ENCODE results near the gene ESYT2.

ESYT2 gene

DNA sequence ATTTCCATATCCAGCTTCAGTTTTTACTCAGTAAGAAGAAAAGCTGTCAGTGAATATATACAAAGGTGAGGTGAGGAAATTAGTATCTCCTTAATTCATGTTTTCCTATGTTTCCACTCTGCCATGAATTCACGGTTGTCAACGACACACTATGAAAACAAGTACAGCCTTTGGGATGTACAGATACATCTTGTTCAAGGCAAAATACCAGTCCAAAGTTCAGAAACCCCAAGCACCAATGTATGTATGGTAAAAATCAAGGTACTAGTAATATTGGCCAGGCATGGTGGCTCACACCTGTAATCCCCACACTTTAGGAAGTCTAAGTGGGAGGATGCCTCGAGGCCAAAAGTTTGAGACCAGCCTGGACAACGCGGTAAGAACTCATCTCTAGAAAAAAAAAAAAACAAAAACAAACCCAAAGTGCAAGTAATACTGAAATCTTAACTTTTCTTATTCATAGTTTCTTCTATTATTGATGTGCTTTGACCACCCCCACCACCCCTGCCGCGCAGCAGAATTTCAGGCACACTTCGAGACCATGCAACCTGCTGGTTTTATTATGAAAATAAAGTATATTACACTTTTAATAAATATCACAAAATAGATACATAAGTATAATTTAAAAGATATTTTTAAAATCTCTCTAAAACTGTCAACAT lies 3.5 kb downstream of the ESYT2 start:
- no peak for DNase-seq

DNA sequence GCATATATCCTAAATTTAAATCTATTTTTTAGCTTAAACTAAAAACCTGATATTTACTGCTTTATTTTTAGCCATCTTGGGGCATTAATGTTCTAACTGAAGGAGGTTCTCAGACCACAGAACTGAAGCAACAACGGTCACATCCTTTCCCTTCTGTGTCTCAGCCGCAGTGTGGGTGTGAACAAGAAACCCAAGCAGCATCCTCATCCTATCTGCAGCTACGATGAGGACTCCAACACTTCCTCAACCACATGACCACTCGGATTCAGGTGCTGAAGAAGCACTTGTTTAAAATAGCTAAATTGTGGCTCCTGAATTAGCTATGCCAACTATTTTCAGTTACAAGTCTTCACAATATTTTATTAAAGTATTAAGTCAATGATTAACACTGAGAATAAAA lies 5.3 kb downstream of the ESYT2 start:
- DNase-seq, result peak; percentile 86 to 88

DNA sequence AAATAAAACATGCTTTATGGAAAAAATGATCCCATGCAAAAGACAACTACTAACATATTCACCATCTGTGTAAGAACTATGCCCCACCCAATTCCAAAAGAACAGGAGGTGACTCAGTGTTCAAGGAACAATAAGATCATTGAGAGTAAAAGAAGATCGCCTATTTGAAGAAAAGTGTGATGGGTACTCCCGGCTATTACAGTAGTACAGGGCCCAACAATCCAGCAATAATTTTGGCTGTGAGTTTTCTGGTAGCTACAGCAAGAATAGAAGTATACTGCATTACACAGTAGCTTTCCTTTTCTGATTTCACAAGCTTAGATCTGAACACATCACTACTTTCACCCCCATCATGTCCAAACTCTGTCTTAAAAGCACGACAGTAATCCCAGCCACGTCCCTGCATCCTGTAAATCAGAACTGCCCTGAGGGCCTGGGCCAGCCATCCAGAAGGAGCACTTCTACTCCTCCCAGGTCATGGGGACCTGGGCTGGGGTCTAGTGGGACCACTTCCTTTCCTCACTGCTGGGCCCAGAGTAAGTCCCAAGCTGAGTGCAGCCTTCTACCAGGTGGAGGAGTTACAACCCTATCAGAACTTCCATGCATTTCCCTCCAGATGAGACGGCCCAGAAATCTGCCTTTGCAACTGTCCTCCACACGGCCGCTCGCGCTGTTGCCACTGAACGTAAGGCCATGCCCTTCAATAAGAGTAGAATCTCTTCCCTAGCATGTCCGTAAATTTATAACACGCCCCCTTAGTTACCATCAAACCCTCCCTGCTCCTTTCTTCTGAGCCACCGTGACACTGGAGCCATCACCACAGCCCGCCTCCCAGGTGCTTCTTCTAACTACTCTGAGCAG lies 7.9 kb downstream of the ESYT2 start:
- peak; percentile 6 to 21 for DNase-seq

DNA sequence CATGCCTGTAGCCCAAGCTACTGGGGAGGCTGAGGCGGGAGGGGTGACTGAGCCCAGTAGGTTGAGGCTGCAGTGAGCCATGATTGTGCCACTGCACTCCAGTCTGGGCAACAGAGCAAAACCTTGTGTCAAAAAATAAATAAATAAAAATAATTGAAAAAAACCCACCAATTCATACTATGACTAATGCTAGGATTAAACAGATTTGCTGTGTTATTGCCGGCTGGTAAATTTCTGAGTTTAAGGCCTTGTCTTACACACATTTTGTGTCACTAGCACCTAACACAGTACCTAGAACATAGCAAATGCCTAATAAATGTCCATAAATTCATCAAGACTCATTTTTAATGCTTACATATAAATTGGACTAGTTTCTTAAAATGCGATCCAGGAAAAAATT lies 8.7 kb downstream of the ESYT2 start:
- no peak for DNase-seq

DNA sequence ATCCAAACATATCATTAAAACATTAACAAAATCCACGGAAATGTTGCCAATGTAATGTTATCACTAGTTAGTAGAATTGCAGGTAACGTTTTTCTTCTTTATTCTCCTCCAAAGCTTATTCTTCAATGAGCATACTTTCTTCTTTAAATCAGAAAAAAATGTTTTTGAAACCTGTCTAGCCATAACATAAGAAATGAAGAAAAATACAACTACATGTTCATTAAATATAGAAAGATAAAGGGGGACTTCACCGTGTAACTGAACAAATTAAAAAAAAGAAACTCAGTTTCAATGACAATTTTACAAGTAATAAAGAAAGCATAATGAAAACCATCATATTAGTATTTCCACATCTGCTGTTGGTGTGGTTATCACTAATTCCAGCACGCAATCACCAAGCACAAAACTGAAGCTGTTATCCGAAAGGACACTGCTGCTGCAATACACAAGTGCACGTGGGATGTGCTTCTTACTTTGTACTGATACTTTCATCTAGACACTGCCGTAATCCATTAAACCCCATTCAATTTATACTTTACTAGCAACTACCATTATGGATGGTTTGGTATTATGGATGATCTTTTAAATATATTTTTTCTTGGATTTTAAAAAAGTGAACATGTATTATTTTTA lies 9.6 kb downstream of the ESYT2 start:
- peak; percentile 41 to 65 for DNase-seq

DNA sequence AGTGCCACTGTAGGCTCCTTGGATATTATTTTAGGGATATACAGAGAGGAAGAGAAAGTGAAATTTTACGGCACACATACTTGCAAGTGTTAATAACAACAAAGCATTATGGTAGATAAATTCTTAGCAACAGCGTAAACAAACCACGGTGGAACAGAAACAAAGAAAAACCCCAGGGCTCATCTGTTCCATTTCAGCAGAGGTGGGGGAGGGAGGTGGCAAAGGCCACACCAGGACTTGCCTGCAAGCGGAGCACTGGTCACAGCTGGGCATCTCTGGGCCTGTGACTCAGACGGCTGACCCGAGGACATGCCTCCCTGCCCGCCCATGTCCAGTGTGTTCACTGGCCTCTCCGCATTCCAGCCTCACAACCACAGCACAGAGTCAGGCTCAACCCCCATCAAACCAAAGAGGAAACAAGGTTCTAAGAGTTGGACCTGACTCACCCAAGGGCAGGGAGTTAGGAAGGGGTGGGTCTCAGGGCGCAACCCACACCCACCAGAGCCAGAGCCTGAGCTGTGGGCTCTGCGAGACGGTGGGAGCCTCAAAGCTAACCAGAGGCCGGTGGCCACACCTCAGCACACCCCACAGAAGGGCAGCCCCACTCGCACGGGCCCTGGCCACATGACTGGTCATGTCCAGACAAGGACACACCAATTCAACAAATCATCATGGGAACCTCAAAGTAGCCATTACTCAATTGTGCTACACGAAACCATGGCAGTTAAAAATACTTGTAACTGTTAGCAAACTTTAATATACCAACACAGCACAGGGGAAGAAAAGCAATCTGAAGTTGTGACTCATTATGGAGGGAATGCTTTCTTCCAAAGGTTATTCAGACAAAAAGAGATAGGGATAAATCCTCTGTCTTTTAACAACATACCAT lies 10.7 kb downstream of the ESYT2 start:
- peak; percentile 94 to 97 for DNase-seq

DNA sequence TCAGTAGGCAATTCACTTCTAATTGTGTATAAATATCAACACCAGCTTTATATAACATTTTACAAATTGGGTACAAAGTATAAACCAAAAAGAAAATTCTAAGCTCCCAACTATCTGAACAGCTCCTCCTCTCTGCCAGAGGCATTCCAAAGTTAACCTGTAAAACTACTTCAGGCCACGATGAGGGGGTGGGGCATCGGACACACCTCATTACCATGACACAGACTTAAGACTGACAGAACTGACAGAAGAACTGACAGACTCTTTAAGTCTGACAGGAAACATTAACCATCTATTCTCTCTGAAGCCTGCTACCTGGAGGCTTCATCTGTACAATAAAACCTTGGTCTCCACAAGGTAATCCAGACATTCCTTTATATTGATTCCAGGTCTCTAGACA lies 12.3 kb downstream of the ESYT2 start:
- DNase-seq, result no peak

DNA sequence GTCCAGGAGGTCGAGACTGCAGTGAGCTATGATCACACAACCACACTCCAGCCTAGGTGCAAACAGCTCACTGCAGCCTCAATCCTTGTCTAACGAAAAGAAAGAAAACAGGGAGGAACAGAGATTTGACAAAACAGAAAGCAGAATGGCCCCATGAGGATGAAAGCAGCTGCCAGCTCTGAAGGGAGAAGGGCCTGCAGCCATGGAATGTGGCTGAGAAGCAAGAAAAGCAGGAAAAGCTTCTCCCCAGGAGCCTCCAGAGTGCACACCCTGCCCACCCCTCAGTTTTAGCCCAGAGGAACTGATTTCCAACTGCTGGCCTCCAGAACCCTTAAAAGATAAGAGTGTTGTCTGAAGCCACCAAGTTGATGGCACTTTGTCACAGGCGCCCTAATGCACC lies 13.0 kb downstream of the ESYT2 start:
- no peak for DNase-seq

DNA sequence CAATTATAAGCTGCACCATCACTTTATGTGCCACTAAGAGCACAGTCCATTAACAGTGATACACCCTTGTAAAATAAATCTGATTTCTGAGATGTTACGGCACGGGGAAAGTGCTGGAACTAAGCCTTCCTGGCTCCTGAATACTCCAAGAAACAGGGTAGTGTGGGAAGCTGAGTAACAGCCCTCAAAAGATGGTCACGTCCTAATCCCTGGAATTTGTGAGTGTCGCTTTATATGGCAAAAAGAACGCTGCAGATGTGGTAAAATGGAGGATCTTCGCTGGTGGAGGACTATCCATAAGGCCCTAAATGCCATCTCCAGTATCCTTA lies 13.5 kb downstream of the ESYT2 start:
- no peak for DNase-seq

DNA sequence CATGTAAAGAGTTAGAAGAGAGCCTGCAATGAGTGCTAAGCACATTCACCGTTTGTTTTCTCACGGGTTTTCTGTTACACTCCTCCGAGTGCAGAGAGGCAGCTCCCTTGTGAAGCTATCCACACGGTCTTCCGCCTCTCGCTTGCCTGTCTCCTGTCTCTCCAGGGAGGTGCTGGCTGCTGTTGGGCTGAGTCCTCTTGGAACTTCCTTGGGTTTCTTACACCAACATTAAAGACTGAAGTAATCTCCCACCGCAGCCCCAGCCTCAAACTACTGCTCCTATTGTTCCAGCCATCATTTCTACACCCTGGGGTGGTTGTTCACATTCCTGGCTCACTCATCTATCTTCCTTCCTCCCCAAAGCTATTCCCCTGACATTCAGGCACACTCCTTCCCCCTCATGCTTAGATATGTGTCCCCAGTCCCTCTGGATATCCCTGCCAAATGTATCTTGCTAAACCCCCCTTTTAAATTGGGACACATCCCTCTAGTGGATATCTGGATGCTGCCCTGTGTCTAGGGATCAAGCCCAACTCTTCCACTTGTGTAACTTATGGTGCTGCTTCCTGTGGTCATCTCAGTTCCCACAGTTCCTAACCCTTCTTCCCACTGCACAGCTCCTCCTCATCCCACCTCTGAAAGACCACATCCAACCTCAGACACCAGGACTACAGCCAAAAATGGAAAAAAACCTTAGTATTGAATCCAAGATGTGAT lies 14.1 kb downstream of the ESYT2 start:
- no peak for DNase-seq

DNA sequence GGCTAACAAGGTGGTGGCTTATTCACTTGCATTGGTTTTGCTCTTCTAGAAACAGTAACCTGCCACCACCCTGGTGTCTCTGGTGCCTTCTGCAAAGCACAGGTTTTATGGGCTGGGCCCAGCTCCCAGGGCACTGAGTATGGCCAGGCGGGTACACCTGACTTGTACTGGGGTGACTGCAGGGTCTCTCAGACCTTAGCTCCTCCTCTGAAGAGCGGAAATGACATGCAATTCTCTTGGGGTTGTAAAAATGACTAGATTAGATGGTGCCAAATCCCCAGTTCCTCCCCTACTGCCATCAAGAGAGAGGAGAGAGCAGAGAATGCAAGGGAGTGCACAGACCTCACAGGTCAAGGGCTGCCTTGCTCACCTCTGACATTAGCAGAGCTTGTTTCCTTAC lies 14.7 kb downstream of the ESYT2 start:
- no peak for DNase-seq

DNA sequence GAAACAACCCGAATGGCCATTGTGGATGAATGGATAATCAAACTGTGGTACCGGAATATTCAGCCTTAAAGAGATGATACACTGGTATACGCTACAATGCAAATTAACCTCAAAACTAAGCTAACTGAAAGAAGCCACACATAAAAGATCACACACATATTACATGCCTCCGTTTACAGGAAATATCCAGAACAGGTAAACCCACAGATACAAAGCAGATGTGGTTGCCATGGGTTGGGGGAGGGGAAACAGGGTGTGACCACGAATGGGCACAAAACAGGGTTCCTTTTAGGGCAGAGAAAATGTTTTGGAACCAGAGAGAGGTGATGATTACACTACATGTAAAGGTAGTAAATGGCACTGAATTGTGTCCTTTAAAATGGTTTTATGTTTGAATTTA lies 16.6 kb downstream of the ESYT2 start:
- DNase-seq, result no peak

DNA sequence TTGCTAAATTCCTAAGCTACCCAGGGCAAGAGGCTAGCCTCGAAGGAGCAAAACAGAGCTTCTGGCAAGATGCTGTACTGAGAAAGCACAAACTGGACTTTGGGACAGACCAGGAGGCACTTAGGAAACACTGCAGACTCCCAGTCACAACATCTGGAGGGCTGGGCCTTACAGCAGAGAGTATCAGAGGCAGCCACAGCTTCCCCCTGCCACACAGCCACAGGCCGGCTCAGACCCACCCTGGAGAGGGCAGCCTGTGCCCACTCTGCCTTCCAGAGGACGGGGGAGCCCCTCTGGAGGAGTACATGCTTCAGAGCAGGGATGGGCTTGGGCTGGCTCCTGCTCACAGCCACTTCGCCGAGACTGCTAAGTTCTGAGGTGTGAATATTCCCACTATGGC lies 17.4 kb downstream of the ESYT2 start:
- no peak for DNase-seq

DNA sequence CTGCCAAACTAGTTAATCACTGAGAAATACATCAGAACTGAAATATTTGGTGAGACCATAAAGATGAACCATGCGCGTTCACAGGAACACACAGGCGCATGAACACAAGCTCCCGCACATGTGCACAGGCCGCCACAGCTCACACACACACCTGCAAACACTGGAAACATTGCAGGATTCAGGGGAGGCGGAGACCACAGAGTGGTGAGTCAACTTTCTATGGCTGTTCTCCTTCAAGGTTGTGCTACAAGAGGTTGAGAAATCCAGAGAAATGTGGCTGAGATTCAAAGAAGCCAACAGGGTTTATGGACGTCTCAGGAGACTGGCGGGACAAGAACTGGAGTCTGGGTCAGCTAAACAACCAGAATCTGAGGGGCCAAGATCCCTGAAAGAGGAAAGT lies 17.8 kb downstream of the ESYT2 start:
- DNase-seq, result peak in 1 of 2 donors; percentile 7

DNA sequence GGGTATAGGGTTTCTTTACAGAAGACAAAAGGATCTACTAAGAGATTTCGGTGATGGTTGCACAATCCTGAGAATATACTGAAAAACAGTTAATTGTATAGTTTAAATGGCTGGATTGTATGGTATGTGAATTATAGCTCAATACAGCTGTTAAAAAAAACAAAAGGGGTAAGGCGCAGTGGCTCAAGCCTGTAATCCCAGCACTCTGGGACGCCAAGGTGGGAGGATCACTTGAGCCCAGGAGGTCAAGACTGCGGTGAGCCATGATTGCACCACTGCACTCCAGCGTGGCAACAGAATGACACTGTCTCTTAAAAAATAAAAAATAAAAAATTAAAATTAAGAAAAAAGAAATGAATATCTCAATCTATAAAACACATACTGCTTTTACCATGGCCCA lies 18.5 kb downstream of the ESYT2 start:
- DNase-seq, result no peak

DNA sequence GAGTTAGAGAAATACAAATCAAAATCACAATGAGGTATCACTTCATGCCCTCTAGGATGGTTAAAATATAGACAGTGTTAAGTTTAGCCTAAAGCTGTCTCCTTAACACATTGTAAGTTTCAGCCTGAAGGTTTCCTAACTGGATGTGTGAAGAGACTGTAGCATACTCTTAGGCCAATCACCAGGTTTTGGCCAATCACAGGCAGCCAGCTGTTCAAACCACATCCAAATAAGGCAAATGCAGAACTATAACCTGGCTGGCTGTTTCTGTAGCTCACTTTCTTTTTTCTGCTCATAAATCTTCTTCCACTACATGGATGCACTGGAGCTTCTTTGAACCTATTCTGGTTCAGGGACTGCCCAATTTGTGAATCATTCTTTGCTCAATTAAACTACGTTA lies 19.7 kb downstream of the ESYT2 start:
- peak; percentile 53 to 60 for DNase-seq

DNA sequence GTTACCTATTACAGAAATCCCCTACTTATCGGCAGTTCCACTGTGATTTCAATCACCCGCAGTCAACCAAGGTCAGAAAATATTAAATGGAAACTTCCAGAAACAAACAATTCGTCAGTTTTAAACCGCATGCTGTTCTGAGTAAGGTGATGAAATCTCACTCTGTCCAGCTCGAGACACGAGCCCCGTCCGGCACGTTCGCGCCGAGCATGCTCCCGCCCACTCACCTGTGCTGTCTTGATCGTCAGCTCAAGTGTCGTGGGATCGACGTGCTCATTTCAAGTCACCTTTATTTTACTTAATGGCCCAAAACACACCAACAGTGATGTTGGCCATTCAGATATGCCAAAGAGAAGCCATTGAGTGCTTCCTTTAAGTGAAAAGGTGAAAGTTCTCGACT lies 21.2 kb downstream of the ESYT2 start:
- DNase-seq, result no peak

DNA sequence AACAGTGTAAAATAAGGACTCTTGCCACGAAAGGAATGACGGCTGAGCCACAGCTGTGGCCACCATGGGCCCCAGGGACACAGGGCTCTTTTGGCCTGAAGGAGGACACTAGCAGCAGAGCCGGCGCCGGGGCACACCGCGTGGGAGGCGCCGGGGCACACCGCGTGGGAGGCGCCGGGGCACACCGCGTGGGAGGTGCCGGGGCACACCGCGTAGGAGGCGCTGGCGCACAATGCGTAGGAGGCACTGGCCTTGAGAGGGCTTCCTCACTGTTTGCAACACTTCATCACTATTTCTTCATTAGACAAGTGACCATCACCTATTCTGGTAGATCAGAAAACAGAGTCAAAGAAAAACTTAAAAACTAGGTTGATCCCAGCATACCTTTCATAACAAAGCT lies 23.4 kb downstream of the ESYT2 start:
- no peak for DNase-seq

DNA sequence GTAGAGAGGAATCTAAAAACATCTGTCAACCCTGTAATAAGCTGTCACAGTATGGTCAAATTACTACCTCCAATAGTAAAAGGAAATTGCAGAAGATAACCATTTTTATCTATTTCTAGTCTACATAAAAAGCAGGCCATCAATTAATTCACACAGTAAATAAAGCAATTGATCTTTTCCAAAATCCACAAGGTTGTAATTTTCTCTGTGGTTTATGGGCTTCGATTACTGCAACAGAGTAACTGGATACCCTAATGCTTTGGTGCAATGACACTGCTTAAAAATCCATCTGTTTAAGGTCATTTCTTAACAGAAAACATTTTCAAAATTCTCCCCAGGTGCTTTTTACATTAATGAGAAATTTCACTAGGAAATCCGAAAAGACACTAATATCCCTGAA lies 23.9 kb downstream of the ESYT2 start:
- no peak for DNase-seq

DNA sequence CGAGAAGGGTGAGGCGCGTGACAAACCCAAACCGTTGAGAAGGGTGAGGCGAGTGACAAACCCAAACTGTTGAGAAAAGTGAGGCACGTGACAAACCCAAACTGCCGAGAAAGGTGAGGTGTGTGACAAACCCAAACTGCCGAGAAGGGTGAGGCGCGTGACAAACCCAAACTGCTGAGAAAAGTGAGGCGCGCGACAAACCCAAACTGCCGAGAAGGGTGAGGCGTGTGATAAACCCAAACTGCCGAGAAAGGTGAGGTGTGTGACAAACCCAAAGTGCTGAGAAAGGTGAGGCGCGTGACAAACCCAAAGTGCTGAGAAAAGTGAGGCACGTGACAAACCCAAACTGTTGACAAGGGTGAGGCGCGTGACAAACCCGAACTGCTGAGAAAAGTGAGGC lies 25.0 kb downstream of the ESYT2 start:
- DNase-seq, result no peak

DNA sequence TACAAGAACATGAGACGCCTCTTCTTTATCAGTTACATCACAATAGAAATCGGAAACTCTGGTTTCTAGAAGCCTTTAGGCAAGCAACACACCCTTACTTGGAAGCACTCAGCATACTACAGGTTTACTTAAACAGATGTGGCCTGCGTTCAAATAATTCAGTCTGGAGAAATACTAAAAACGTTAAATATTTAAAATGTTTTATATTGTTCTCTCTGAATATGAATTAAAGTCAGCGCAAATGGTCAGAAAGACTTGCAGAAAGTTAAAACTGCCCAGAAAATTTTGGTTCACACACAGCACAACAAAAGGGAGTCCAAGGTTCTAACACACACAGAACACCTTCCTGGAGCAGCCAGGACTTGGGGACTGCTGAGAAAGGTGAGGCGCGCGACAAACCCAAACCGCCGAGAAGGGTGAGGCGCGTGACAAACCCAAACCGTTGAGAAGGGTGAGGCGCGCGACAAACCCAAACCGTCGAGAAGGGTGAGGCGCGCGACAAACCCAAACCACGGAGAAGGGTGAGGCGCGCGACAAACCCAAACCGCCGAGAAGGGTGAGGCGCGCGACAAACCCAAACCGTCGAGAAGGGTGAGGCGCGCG lies 25.8 kb downstream of the ESYT2 start:
- DNase-seq, result no peak

Data from inflammatory macrophage (primary cell).